HG02840 (cell line): Measurements from ENCODE around the gene RSRC1.
A peak's percentile ranks its signal among the peaks of the same experiment; 100 is the strongest.
"Not testable (repeated sequence)": the region's sequence is repeated elsewhere in the genome, so short reads cannot be mapped to it uniquely, and the experiment has no call there.

ENCODE experiments used
- ATAC-seq: cut with Tn5 transposase; IDR thresholded peaks from one replicate; pipeline ENCODE4 v1.9.1; 2021; ENCODE audit warnings: mild to moderate bottlenecking, moderate library complexity, moderate number of reproducible peaks; ENCODE audit not compliant: unreplicated experiment, low FRiP score

Gene RSRC1

GRCh38 chr3:158297940-158298339, 188.1 kb downstream of the RSRC1 start:
- ATAC-seq = no peak

DNA sequence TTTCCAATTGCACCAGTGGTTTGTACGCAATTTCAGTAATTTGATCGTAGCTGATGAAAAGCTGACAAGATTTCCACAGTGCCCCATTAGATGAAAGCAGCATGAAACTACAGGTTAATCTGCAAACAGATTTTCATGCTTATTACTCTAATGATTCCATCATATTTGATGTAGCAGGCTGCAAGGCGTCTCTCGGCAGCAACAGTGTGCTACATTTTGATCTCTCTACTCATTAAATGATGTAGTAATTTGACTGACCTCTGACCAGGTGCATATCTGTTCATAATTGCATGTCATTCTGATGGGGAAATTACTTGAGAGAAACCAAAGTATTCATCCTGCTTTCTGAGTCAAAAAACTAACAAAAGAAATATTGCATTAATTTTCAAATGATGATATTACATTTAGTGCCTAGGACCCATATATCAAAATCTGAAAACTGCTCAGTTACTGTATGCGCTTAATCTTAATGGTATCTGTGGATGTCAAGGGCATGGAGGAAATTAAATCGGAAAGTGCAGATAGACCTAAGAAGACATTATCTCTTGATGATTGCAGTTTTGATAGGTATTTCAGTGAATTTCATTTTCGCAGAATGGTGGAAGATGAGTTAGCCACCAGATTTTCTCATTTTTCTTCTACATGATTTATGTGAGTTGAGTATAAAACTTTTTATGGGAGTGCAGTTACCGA, 198.5 kb downstream of the RSRC1 start:
- ATAC-seq = no peak

DNA sequence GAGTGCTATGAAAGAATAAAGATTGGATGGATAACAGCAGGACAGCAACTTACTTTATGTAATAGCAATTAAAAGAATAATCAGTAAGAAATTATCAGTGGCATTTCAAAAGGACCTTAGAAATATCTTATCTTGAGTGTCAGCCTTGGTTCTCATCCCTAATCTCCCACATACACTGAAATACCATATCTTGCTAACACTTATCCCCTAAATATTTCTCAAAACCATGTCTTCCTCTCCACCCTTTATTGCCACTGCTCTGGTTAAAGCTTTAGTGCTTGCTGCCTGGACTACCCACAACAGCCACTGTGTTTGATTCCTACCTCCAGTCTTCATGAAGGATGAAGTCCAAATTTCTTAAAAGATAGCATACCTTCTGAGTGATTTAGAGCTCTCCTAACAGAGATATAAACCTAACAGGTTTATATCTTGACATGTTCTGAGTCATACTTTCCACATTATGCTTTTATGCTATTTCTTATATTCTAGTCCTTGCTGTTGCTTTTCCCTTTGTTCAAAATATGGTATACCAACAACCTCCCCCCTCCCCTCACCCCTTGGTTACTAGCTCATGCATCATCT, 202.8 kb downstream of the RSRC1 start:
- ATAC-seq = no peak

DNA sequence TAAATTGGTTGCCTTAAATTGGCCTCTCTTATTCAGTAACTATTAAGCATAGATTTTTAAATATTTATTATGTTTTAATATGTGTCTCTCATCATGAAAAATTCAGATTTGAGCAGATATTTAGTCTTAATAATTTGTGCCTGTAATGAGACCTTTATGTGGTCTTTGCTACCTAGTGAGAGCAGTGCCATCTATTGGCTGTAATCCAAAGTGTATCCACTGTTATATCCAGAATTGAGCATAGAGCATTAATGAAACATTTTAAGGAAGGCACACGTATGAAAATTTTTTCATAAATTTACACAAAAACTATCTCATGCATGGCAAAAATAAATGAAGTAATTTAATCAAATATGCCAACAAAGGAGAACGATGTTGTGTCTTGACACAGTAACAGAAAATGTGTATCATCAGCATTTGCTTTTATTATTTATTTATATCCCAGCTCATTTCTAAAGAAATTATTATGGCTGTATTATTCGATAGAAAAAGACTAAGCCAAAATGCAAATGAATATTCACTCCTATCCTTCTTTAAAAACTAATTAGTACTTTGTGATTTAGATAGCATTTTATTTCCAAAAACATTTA, 203.5 kb downstream of the RSRC1 start:
- ATAC-seq = no peak

- no peak for ATAC-seq
Observed at GRCh38 chr3:158314426-158315357, 204.8 kb downstream of the RSRC1 start.

GRCh38 chr3:158329696-158330441, 220.0 kb downstream of the RSRC1 start:
- not testable (repeated sequence) for ATAC-seq

GRCh38 chr3:158330870-158331269, 221.0 kb downstream of the RSRC1 start:
- ATAC-seq = no peak

DNA sequence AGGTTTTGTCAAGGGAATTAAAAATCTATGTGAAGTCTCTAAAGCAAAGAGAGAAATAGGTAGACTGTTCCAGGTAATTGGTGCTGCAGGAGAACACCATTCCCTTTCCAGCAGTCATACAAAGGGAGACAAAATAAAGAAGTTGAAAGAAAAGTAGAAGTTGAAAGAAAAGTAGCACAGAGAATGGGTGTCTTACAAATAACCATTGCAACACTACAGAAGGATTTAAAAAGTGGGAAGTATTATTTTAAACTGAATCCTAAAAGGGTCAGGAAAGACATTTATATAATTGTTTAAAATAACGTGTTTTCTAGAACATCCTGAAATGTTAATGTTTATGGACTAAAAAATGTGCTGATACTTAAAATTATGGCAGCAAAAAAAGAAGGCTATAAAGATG, 223.8 kb downstream of the RSRC1 start:
- ATAC-seq = no peak

- no peak for ATAC-seq
Observed at GRCh38 chr3:158337110-158337509, 227.2 kb downstream of the RSRC1 start.

DNA sequence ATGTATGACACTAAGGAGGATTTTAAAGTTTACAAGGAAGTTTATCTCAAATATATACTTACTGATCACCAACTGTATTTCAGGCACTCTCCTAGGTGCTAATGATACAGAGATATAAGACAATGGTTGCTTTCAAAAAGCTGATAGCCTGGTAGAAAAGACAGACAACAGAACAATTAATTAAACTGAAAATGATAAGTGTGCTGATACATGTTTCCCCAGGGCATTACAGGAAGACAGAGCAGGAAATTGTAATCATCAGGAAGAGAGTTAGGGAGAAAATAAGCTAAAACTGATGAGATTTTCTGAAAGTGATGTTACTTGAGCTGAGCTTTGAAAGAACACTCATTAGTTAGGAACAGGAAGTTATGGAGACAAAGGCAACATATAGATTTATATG, 229.7 kb downstream of the RSRC1 start:
- ATAC-seq = no peak

DNA sequence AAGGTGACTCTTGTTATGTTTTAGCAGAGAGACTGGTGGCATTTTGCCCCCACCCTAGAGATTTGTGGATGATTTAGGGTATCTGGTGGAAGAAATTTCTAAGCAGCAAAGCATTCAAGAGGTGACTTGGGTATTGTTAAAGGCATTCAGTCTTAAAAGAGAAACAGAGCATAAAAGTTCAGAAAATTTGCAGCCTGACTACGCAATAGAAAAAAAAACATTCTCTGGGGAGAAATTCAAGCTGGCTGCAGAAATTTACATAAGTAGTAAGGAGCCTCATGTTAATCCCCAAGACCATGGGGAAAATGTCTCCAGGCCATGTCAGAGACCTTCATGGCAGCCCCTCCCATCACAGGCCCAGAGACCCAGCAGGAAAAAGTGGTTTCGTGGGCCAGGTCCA, 231.1 kb downstream of the RSRC1 start:
- ATAC-seq = not testable (repeated sequence)

- no peak for ATAC-seq
Observed at GRCh38 chr3:158347966-158348365, 238.1 kb downstream of the RSRC1 start.

DNA sequence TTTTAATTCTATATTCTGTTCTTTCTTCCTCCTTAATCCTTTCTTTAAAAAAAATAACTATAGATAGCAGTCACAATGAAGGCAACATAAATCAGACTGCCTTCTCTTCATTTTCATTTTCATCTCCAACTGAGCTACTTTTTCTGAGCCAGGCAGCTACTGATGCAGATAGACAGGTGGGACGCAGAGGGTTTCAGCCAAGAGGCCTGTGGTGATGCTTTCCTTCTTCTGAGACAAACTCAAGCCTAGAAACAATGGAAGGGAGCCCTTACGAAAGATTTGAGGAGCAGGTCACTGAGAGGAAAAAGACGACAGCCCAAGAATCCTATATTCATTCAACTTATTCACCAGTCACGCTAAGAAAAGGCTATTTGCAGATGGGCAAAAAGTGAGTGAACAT, 241.1 kb downstream of the RSRC1 start:
- no peak for ATAC-seq

DNA sequence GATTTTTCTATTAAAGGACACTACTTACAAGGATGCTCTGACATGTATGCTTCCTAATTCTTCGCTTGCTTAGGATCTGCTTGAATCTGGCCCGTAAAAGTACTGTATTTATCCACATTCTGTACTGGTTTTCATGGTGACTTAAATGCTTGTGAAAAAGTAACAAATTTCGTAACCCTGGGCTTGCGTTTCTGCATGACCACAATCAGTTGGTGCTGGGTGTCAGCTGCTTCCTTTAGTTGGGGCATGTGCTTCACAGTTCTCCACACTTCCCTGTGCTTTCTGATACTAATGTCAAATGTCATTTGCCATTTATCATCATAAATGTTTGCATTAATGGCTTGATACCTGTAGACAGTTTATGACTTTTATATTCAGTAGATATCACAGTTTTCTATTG, 242.7 kb downstream of the RSRC1 start:
- no peak for ATAC-seq

DNA sequence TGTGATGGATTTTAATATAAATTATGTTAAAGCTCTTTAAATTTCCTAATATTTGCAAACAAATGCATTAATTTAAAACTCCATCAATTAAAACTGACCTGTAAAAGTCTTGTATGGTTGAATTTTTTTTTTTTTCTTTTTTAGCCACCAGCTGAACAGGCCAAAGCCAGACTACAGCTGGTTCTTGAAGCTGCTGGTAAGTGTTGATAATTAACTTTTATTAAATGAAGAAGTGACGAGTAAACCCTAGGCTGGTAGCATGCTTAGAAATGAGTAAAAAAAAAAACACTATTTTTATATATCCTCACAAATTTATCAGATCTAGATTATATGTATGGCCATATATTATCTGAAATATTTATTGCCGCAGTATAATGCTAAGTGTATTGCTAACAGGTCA, 244.8 kb downstream of the RSRC1 start:
- ATAC-seq = no peak

DNA sequence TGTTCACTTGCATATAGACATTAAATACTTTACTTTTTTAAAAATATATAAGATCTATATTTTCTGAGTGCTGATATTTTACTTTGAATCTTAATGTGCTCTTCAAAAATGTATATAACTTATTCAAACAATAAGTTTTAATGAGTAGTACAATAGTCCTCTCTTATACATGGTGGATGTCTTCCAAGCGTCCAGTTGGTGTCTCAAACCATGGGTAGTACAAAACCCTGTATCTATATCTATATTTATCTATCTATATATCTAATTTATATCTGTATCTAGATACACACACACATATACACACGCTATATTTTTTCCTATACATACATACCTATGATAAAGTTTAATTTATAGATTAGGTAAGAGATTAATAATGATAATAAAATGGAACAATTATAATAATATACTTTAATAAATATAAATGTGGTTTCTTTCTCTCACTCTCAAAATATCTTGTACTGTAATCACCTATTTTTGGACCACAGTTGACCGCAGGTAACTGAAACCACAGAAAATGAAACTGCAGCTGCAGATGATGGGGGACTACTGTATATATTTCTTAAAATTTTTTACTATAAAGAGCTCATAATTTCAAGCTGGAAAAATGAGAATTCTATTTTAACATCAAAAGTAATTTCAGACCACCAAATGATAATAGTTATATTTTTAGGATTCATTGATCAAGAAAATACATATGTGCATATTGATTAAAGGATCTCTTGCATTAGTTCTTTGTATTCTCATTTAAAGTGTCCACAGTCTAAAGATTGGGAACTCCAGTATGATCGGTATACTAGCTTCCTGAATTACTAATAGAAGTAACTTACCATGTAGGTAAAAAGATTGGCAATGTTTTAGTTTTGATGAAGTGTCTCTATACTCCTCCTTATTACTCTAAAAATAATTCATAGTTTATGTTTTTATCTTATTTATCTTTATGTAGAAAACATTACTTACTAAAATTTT, 246.0 kb downstream of the RSRC1 start:
- peak; percentile 90 for ATAC-seq

DNA sequence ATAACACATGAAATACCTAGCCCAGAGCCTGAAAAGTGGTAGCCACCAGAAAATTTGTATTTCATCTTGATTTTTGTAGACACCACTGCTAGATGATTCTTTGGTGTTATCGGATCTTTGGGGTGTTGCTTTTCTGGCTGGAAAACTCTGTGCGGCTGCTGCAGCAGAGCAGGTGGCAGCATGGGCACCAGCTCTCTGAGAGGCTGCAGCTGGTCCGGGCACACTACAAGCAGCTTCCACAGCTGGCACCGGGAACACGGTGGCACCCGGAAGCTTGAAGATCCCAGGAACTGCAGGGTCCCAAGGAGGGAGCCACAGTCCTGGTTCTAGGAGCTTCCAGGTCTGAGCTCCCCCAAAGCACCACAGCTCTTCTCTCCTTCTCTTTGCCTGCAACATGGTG, 249.4 kb downstream of the RSRC1 start:
- ATAC-seq = no peak

GRCh38 chr3:158360756-158361448, 251.0 kb downstream of the RSRC1 start:
- no peak for ATAC-seq

GRCh38 chr3:158368271-158368670, 258.4 kb downstream of the RSRC1 start:
- no peak for ATAC-seq
